Measurements from ENCODE around the gene PGAP1. TPM values are rescaled to one million over a fixed set of nuclear protein-coding genes. Genes with fewer than 3 reads are reported as not detected.

PGAP1 gene
- total RNA-seq, 2 donors from 2014 or later: 39.2 to 43.6 TPM

GRCh38 chr2:196830701-196831100 is 95.8 kb downstream of the PGAP1 start:
- no peak overlapping the region for H3K4me3 ChIP-seq (ENCODE audit: low read length)
- TF ChIP-seq CTCF (conservative IDR thresholded peaks at IDR 0.05): no peak
- Mint-ChIP-seq H3K4me1 (peaks cover 4% of the 10 kb centered on the region), H3K27me3 (ENCODE audit: insufficient read depth) (no peaks in the 10 kb centered on the region), H3K27ac (no peak overlapping the region), H3K36me3 (ENCODE audit: low read depth) (peaks cover 13% of the 10 kb centered on the region), H3K4me3 (no peak overlapping the region), H3K9me3 (no peaks in the 10 kb centered on the region)
- no peaks in the 10 kb centered on the region for H3K9me3 ChIP-seq (ENCODE audit: control insufficient read depth, low read length)
- DNase-seq: no peak
- H3K36me3 ChIP-seq (ENCODE audit: control insufficient read depth, insufficient read depth, low read length): peaks cover 11% of the 10 kb centered on the region
- no peaks in the 10 kb centered on the region for H3K27me3 ChIP-seq (ENCODE audit: control insufficient read depth, insufficient read depth, low read length, poor library complexity, severe bottlenecking)
- WGBS, 2 experiments (ENCODE audit: insufficient coverage in 1 of 2, insufficient read length in 1 of 2): 88% methylated on average over 1 of the region's 1 CpG; no CpG with 5 or more reads in 1 of the 2 experiments
- H3K9ac ChIP-seq (ENCODE audit: extremely low read depth, low read length, poor library complexity, severe bottlenecking): no peak overlapping the region
- no peaks in the 10 kb centered on the region for H3K4me1 ChIP-seq (ENCODE audit: control insufficient read depth, insufficient read depth, low read length)
- no peak overlapping the region for H3K27ac ChIP-seq (ENCODE audit: low read depth, low read length)

- DNase-seq: no peak
- Histone ChIP-seq H3K9ac (ENCODE audit: extremely low read depth, low read length, poor library complexity, severe bottlenecking) (no peak overlapping the region), H3K4me1 (ENCODE audit: control insufficient read depth, insufficient read depth, low read length) (no peaks in the 10 kb centered on the region), H3K36me3 (ENCODE audit: control insufficient read depth, insufficient read depth, low read length) (no peaks in the 10 kb centered on the region), H3K4me3 (ENCODE audit: low read length) (no peak overlapping the region), H3K9me3 (ENCODE audit: control insufficient read depth, low read length) (no peaks in the 10 kb centered on the region), H3K27ac (ENCODE audit: low read depth, low read length) (no peak overlapping the region), H3K27me3 (ENCODE audit: control insufficient read depth, insufficient read depth, low read length, poor library complexity, severe bottlenecking) (no peaks in the 10 kb centered on the region)
- TF ChIP-seq CTCF (conservative IDR thresholded peaks at IDR 0.05): no peak
- H3K9me3 Mint-ChIP-seq: no peaks in the 10 kb centered on the region
- no peaks in the 10 kb centered on the region for H3K27me3 Mint-ChIP-seq (ENCODE audit: insufficient read depth)
- H3K4me3 Mint-ChIP-seq: no peak overlapping the region
- 100% methylated on average over 1 of the region's 2 CpGs; no CpG with 5 or more reads in 1 of the 2 experiments for WGBS, 2 experiments (ENCODE audit: insufficient coverage in 1 of 2, insufficient read length in 1 of 2)
- H3K27ac Mint-ChIP-seq: no peak overlapping the region
- peaks cover 10% of the 10 kb centered on the region for H3K36me3 Mint-ChIP-seq (ENCODE audit: low read depth)
- peaks cover 4% of the 10 kb centered on the region for H3K4me1 Mint-ChIP-seq
These were observed 99.2 kb downstream of the PGAP1 start for GRCh38 chr2:196827356-196827755.

GRCh38 chr2:196823750-196824522 is 102.6 kb downstream of the PGAP1 start:
- H3K27me3 ChIP-seq (ENCODE audit: control insufficient read depth, insufficient read depth, low read length, poor library complexity, severe bottlenecking): no peaks in the 10 kb centered on the region
- no peak overlapping the region for H3K27ac ChIP-seq (ENCODE audit: low read depth, low read length)
- H3K9me3 ChIP-seq (ENCODE audit: control insufficient read depth, low read length): no peaks in the 10 kb centered on the region
- H3K4me3 Mint-ChIP-seq: no peak overlapping the region
- no peak for TF ChIP-seq CTCF (conservative IDR thresholded peaks at IDR 0.05)
- no peak overlapping the region for H3K27ac Mint-ChIP-seq
- no peak overlapping the region for H3K9ac ChIP-seq (ENCODE audit: extremely low read depth, low read length, poor library complexity, severe bottlenecking)
- H3K4me1 Mint-ChIP-seq: peaks cover 4% of the 10 kb centered on the region
- no peaks in the 10 kb centered on the region for H3K27me3 Mint-ChIP-seq (ENCODE audit: insufficient read depth)
- peaks cover 15% of the 10 kb centered on the region for H3K9me3 Mint-ChIP-seq
- no peaks in the 10 kb centered on the region for H3K36me3 Mint-ChIP-seq (ENCODE audit: low read depth)
- DNase-seq: no peak
- no peak overlapping the region for H3K4me3 ChIP-seq (ENCODE audit: low read length)
- H3K36me3 ChIP-seq (ENCODE audit: control insufficient read depth, insufficient read depth, low read length): no peaks in the 10 kb centered on the region
- H3K4me1 ChIP-seq (ENCODE audit: control insufficient read depth, insufficient read depth, low read length): no peaks in the 10 kb centered on the region
